ENCODE results near the gene STAT6. TPM values are rescaled to one million over a fixed set of nuclear protein-coding genes. Genes with fewer than 3 reads are reported as not detected.
"Not testable (repeated sequence)": the region's sequence is repeated elsewhere in the genome, so short reads cannot be mapped to it uniquely, and the experiment has no call there.

The STAT6 gene
- total RNA-seq, 1 donor from 2014 or later: 139 TPM

DNA sequence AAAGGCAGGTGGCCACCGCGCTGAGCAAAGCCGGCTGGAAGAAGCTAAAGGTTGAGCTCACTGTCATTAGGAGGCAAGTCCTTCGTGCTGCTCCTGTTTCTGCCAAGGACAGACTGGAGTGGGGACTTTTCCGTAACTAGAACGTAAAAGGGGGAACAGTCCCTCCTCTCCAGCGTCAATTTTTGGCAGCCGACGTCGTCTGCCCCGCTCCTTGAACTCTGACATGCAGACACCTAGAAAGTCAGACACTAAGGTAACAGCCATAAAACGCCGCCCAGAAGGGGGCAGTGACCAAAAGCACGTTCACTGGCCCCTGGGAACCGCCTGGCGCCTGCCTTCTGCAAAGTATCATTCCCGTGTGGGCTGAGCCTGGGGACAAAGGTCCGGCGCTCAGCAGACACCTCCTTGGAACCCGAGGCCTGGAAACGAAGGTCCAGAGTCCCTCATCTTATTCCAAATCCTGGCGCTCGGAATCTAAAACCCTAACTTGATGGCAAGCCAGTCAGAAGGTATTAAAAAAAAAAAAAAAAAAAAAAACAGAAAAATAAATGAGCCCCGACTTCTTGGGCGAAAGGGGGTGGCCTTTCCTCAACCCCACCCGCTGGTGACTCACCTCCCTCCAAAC, 16.1 kb upstream of the STAT6 start:
- no peak for TF ChIP-seq CTCF (IDR thresholded peaks at IDR 0.05; ENCODE audit: unreplicated experiment)
- H3K27me3 Mint-ChIP-seq (ENCODE audit: unreplicated experiment): peaks cover 7% of the 10 kb centered on the region
- peak; percentile 63 for DNase-seq (ENCODE audit: low spot score)
- H3K36me3 Mint-ChIP-seq (ENCODE audit: low read depth, unreplicated experiment): no peaks in the 10 kb centered on the region
- no peak overlapping the region for H3K27ac Mint-ChIP-seq (ENCODE audit: unreplicated experiment)
- no peaks in the 10 kb centered on the region for H3K9me3 Mint-ChIP-seq (ENCODE audit: unreplicated experiment)
- H3K4me3 Mint-ChIP-seq (ENCODE audit: unreplicated experiment): peak overlapping the region; percentile 86
- peaks cover 19% of the 10 kb centered on the region for H3K4me1 Mint-ChIP-seq (ENCODE audit: unreplicated experiment)

- Mint-ChIP-seq H3K4me3 (ENCODE audit: unreplicated experiment) (no peak overlapping the region), H3K9me3 (ENCODE audit: unreplicated experiment) (no peaks in the 10 kb centered on the region), H3K27ac (ENCODE audit: unreplicated experiment) (no peak overlapping the region), H3K4me1 (ENCODE audit: unreplicated experiment) (peaks cover 14% of the 10 kb centered on the region), H3K27me3 (ENCODE audit: unreplicated experiment) (peaks cover 7% of the 10 kb centered on the region), H3K36me3 (ENCODE audit: low read depth, unreplicated experiment) (no peaks in the 10 kb centered on the region)
- no peak for TF ChIP-seq CTCF (IDR thresholded peaks at IDR 0.05; ENCODE audit: unreplicated experiment)
- DNase-seq (ENCODE audit: low spot score): no peak
Measured at GRCh38 chr12:57126561-57126960, 15.4 kb upstream of the STAT6 start.

GRCh38 chr12:57126061-57126460, 14.9 kb upstream of the STAT6 start:
- no peak overlapping the region for H3K27ac Mint-ChIP-seq (ENCODE audit: unreplicated experiment)
- no peak for DNase-seq (ENCODE audit: low spot score)
- no peaks in the 10 kb centered on the region for H3K36me3 Mint-ChIP-seq (ENCODE audit: low read depth, unreplicated experiment)
- H3K27me3 Mint-ChIP-seq (ENCODE audit: unreplicated experiment): peaks cover 4% of the 10 kb centered on the region
- H3K9me3 Mint-ChIP-seq (ENCODE audit: unreplicated experiment): no peaks in the 10 kb centered on the region
- peaks cover 9% of the 10 kb centered on the region for H3K4me1 Mint-ChIP-seq (ENCODE audit: unreplicated experiment)
- no peak for TF ChIP-seq CTCF (IDR thresholded peaks at IDR 0.05; ENCODE audit: unreplicated experiment)
- no peak overlapping the region for H3K4me3 Mint-ChIP-seq (ENCODE audit: unreplicated experiment)

- no peaks in the 10 kb centered on the region for H3K9me3 Mint-ChIP-seq (ENCODE audit: unreplicated experiment)
- peak; percentile 97 for TF ChIP-seq CTCF (IDR thresholded peaks at IDR 0.05; ENCODE audit: unreplicated experiment)
- no peaks in the 10 kb centered on the region for H3K4me1 Mint-ChIP-seq (ENCODE audit: unreplicated experiment)
- H3K27me3 Mint-ChIP-seq (ENCODE audit: unreplicated experiment): peaks cover 2% of the 10 kb centered on the region
- DNase-seq (ENCODE audit: low spot score): peak; percentile 81
- H3K36me3 Mint-ChIP-seq (ENCODE audit: low read depth, unreplicated experiment): no peaks in the 10 kb centered on the region
- no peak overlapping the region for H3K4me3 Mint-ChIP-seq (ENCODE audit: unreplicated experiment)
- no peak overlapping the region for H3K27ac Mint-ChIP-seq (ENCODE audit: unreplicated experiment)
Measured at GRCh38 chr12:57124261-57124877, 13.2 kb upstream of the STAT6 start.

DNA sequence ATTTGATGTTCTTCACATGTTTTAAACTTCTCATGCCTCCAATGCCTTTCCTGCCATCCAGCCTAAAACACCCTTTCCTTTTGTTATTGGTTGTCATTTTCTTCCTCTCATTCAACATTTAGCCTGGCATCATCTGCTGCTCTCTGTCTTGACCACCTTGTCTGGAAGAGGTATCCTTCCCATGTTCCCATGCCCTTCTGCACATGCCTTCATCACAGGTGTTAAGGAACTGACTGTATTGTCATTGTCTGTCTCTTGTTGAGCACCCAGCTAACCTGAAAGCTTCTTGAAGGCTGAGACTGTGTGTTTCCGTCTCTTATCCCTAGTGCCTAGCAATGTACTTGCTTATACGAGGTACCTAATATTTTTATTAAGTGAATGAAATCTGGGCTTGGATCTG, 12.7 kb upstream of the STAT6 start:
- DNase-seq (ENCODE audit: low spot score): no peak
- H3K9me3 Mint-ChIP-seq (ENCODE audit: unreplicated experiment): no peaks in the 10 kb centered on the region
- no peaks in the 10 kb centered on the region for H3K4me1 Mint-ChIP-seq (ENCODE audit: unreplicated experiment)
- no peak for TF ChIP-seq CTCF (IDR thresholded peaks at IDR 0.05; ENCODE audit: unreplicated experiment)
- H3K36me3 Mint-ChIP-seq (ENCODE audit: low read depth, unreplicated experiment): no peaks in the 10 kb centered on the region
- H3K4me3 Mint-ChIP-seq (ENCODE audit: unreplicated experiment): no peak overlapping the region
- no peak overlapping the region for H3K27ac Mint-ChIP-seq (ENCODE audit: unreplicated experiment)
- H3K27me3 Mint-ChIP-seq (ENCODE audit: unreplicated experiment): peaks cover 2% of the 10 kb centered on the region

DNA sequence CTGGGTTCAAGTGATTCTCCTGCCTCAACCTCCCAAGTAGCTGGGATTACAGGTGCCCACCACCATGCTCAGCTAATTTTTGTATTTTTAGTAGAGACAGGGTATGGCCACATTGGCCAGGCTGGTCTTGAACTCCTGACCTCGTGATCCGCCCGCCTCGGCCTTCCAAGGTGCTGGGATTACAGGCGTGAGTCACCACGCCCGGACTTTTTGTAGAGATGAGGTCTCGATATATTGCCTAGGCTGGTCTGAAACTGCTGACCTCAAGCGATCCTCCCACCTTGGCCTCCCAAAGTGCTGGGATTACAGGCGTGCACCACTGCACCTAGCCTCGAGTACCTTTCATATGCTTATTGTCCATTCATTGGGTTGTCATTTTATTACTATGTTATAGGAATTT, 9.6 kb upstream of the STAT6 start:
- H3K36me3 Mint-ChIP-seq (ENCODE audit: low read depth, unreplicated experiment); DNase-seq (ENCODE audit: low spot score); H3K9me3 Mint-ChIP-seq (ENCODE audit: unreplicated experiment); H3K27ac Mint-ChIP-seq (ENCODE audit: unreplicated experiment); H3K4me3 Mint-ChIP-seq (ENCODE audit: unreplicated experiment); H3K4me1 Mint-ChIP-seq (ENCODE audit: unreplicated experiment); H3K27me3 Mint-ChIP-seq (ENCODE audit: unreplicated experiment): not testable (repeated sequence)
